RCC 7860 (cell line): ENCODE data around the gene SELENOS.

Experiments
- DNase-seq: peaks from one replicate; pipeline ENCODE4 v3.0.0-alpha.2; 2015; ENCODE audit warnings: low spot score
- FAIRE-seq: peaks from 2 replicates; lab custom pipeline; 2012; peaks lifted over from hg19 to GRCh38; lab: Jason Lieb, UNC

SELENOS gene

GRCh38 chr15:101277038-101277822, at the start of gene SELENOS:
Gene SELENOS, minus strand, starts transcription at chr15:101277485. Its CDS starts 68 bp downstream, at chr15:101277417.
- FAIRE-seq (no peak), DNase-seq (peak; percentile 53)

GRCh38 chr15:101326462-101327146, 49.3 kb upstream of the SELENOS start:
- DNase-seq (no peak), FAIRE-seq (no peak)

DNA sequence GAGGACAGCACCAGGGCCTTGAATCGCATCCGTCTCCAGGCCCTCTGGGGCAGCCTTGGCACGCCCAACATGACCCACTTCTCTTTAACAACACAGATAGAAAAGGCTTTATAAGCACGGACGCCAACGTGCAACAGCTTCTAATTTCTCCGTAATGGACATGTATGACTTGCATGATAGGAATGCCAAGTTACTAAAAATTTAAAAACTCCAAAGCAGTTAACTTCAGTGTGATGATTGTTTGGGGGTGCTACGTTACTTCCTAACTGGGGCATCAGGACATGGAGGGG, 48.7 kb upstream of the SELENOS start:
- FAIRE-seq (no peak), DNase-seq (no peak)

DNA sequence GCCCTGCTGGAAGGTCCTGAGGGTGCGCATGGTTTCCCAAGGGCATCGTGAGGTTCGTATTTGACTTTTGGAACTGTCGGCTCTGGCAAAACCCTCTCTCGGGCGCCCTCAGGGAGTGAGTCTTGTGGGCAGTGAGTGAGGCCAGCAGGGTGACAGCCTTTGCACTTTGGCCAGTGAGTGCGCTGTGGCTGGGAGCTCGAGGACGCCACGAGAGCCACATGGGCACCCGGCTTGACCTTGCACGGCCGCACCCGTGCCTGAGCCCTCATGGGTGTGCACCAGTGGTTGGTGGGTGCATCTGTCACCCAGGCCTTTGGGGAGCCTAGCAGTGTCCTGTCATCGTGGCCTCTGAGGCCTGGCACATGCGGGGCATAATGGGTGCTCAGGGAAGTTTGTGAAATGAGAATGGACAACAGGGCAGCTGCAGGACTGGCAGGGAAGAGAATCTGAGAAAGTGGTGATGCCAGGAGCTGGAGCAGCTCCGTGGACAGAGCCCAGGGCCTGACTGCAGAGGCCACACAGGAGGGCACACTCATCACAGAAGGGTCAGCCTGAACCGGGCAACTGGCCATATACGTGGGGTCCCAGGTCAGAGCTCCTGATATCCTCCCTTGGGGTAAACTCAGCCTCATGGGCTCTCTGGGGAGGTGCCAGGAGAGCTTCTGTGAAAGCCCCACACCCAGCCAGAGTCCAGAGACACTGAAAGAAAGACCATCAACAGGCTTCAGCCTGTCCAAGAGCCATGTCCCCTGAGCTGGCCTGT, 48.2 kb upstream of the SELENOS start:
- FAIRE-seq (no peak), DNase-seq (no peak)

DNA sequence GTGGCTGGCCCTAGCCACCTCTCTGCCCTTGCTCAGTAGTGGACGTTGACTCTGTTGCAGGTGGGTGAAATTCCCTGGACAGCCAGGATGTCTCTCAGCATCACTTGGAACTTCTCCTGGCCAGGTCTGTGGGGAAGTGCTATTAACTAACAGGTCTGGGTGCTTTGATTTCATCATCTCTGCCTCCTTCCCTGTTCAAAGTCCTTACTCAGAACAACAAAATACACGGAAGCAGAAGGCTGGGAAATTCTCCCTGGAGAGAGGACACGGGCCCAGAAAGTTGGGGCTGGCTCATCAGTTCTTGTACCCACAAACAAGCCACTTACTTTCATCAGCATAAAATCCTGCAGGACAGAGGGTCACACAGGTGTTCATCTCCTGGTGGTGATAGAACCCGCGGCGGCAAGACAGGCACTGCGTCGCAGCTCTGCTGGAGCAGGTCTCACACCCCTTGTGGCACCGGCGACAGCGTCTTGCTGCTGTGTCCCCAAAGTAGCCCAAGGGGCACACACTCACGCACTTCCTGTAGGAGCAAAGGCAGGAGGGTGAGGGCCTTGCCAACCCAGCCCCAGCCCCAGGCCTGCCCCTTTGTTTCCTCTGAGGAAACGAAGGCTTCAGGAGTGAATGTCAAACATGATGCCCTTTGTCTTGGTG, 47.4 kb upstream of the SELENOS start:
- DNase-seq (no peak), FAIRE-seq (no peak)

DNA sequence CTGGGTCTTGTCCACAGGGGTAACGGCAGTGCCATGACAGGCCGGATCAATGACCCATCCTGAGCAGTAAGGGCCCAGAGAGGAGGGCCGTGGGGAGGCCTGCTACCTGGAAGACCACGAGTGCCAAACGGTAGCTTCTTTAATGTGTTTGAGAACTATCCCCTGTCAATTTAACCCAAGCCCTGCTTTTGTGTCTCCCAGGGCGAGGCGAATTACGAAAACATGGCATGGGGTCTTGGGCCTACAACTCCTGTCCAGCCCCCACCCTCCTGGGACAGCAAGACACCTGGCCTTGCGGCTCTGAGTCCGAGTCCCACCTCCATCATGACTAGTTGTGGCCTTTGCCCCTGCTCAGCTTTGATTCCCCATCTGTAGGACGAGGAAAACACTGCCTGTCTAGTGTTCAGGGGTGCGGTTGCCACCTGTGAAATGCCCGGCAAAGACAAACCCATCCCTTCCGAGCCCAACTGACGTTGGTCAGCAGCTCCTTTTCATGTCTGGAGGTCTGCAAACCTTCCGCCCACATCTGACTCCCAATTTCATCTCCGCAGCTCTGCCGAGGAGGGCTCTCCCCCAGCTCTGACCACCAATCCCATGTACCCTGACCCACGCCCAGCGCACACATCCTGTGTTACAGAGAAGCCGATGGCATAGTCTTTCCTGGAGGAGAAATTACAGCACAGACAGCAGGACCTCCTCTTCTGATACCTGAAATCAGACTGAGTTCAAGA, 46.7 kb upstream of the SELENOS start:
- FAIRE-seq (no peak), DNase-seq (no peak)

DNA sequence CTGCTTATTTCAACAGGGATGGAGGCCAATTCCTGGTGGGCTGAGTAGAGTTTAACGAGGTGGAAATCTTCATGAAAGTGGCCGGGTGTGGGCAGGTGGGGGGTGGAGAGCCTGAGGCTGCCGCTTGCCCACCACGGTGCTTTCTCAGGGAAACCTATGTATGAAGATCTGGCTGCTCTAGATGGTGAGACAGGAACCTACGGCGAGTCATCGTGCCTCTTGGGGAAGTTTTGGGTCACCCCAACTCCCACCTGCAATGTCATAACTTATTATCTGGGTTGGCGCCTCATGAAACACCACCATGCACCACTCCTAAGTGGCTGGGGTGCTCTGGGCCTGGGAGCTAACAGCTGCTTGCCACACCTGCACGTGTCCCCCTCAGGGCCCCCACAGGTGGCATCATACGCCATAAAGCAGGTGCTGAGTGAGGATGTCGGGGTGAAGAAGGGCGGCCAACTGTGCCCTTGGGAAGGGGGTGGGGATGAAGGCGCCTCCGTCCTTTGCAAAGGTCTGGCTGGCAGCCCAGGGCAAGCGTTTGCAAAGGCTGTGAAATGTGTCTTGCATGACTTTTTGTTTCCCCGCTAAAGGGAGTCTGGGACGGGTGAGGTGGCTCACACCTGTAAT, 45.7 kb upstream of the SELENOS start:
- DNase-seq = no peak
- FAIRE-seq = no peak

DNA sequence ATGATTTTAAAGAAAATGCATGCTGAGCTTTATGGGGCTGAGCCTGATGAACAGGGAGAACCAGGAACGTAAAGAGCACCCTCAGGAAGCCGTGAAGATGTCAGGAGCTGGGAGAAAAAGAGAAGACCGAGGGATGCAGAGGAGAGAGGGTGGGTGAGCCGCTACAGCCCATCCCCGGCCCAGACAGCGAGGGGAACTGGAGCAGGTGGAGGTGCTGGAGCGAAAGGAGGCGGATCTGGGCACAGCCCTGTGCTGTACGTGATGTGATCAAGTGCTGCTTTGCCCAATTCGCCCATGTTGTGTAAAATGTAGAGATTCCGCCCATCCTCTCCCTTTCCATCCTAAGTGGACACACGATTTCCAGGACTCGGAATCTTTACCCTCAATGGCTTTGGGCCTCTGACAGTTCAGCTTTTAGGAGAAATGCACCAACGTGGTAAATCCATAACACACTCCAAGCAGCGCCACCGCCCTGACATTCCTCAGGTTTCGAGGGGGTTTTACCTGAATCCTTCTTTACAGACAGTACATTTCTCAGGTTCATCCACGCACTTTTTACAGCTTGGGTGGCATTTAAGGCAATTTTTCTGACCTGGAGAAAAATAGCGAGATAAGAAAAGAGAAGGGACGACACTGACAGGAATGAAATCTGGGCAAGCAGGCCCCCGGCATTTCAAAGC, 44.9 kb upstream of the SELENOS start:
- FAIRE-seq = no peak
- DNase-seq = no peak

GRCh38 chr15:101320501-101321052, 43.3 kb upstream of the SELENOS start:
- no peak for FAIRE-seq
- DNase-seq = no peak

- FAIRE-seq (no peak), DNase-seq (no peak)
These were observed 41.6 kb upstream of the SELENOS start for GRCh38 chr15:101318839-101319238.

- FAIRE-seq (no peak), DNase-seq (no peak)
These were observed 41.0 kb upstream of the SELENOS start for GRCh38 chr15:101318147-101318819.

- FAIRE-seq = no peak
- DNase-seq = no peak
These were observed 40.1 kb upstream of the SELENOS start for GRCh38 chr15:101317336-101317872.

DNA sequence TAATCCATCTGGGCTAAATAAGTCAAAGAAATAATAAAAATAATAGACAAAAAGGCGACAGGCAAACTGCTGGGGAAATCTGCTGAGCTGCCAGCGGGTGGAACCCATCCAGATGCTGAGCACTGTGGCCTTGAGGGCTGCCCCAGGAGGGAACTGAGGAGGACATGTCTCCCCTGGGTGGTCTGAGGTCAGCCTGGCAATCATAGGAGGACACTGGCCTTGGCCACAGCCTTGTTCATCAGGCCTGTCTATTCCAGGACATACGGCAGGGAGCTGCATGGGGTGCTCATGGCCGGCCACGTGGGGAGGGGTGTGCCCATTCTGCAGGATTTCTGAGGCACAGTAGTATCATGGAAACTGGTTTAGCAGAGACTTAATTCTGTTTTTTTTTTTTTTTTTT, 39.2 kb upstream of the SELENOS start:
- no peak for FAIRE-seq
- no peak for DNase-seq

DNA sequence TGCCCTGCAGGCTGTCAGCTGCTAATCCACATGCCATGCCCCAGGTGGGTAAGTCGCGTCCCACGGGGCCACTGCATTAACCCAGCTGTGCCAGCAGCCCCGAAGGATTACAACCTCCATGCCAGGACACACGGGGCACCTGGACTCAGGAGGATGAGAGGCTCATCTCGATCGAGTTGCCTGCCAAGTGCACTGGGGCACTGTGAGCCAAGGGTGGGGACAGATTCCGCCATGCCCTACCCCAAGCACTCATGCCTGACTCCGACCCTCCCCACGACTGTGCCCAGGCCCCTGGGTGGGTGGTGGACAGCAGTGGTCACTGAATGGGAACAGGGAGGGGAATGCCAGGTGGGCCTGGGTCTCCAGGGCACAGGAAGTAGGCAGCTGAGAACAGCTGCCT, 38.5 kb upstream of the SELENOS start:
- FAIRE-seq (no peak), DNase-seq (no peak)

DNA sequence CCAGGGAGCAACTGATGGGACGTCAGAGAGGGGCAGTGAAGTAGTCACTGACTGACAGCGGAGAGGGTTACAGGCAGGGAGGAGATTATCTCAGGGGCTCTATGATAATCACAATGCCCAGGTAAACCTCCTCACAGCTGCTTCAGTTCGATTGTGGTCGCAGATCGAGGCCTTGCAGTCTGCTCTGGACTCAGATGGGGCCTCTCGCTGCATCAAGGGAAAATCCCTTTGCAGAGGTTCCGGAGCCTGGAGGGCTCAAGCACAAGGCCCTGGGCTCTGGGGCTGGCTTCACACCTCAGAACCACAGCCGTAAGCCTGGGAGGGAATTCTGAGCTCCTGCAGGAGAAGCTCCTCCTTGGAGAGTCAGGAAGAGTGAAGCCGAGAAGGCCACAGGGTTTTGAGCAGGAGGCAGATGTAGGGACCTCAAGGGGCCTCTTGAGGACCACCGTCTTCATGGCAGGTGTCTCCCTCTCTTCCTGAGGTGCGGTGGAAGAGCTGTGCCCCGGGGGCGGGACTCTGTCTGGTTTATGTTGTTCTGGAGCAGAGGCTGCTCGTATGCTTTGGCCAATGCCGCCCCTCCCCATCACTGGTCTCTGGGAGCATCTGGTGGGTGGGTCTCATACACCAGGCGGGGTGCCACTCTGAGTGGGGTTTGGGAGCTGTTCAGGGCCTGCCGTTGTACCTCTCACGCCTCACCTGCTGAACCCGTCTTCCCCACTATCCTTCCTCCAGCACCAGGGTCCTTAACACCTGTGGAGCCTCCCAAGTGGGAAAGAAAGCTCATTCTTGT, 37.2 kb upstream of the SELENOS start:
- no peak for FAIRE-seq
- DNase-seq = no peak

GRCh38 chr15:101313041-101313761, 35.9 kb upstream of the SELENOS start:
- DNase-seq (no peak), FAIRE-seq (no peak)

DNA sequence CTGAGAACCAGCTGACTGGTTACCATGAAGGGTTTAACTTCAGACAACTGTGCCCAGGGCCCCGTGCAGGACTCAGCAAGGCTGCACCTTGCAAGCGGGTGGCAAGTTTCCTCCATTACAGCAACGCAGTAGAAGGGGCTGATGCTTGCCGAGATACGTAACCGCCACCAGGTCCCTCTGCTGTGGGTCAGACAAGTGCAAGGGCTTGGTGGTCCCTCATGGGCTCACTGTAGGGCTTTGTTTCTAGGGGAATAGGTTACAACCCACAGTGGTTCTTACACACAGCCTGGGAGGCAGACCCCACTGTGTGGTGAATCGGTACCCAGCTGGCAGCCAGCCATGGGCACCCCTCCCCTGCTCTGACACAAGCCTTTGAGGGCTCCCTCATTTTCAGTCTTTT, 33.2 kb upstream of the SELENOS start:
- FAIRE-seq = no peak

More for the DNA sequence above, 33.2 kb upstream of the SELENOS start:
- DNase-seq = no peak
